ENCODE results near the gene SEMA6A. TPM values are rescaled to one million over a fixed set of nuclear protein-coding genes. Genes with fewer than 3 reads are reported as not detected.

The SEMA6A gene
- total and polyA plus RNA-seq, 10 of the 15 experiments (the other 5 are each of a cell fraction or from before 2014, with no cell fraction given) = 0.16 to 10.2 (median 1.1) TPM

- H3K4me2 ChIP-seq (ENCODE audit: control insufficient read depth, insufficient read depth) = no peak overlapping the region
These were observed 4.6 kb downstream of the SEMA6A start for GRCh38 chr5:116569999-116570398.

More at GRCh38 chr5:116569999-116570398, 4.6 kb downstream of the SEMA6A start:
- Histone ChIP-seq H3K9me3 (replicated peaks; ENCODE audit: control insufficient read depth, insufficient read depth, low read length) (no peaks in the 10 kb centered on the region), H4K20me1 (ENCODE audit: control insufficient read depth, insufficient read depth) (no peaks in the 10 kb centered on the region), H3K27me3 (replicated peaks in 1 of 2; ENCODE audit: control insufficient read depth in 2 of 2, insufficient read depth in 2 of 2, low read length in 1 of 2) (peaks cover 2 to 15% of the 10 kb centered on the region in 2 experiments), H3K79me2 (ENCODE audit: control insufficient read depth, insufficient read depth, low read length) (peaks cover 8% of the 10 kb centered on the region), H2AFZ (ENCODE audit: control insufficient read depth, low read depth, low read length) (no peak overlapping the region), H3K4me1 (ENCODE audit: control insufficient read depth, insufficient read depth, low read length) (no peaks in the 10 kb centered on the region), H3K9ac (ENCODE audit: control insufficient read depth, insufficient read depth, low read length) (no peak overlapping the region), H3K4me3 (no peak overlapping the region), H3K27ac (ENCODE audit: control insufficient read depth, insufficient read depth) (no peak overlapping the region), H3K36me3 (ENCODE audit: control insufficient read depth in 2 of 2, insufficient read depth in 2 of 2, low read length in 1 of 2) (no peaks in the 10 kb centered on the region)
- ATAC-seq (no peak), DNase-seq (ENCODE audit: low read depth, low spot score) (no peak), FAIRE-seq (no peak)
- BruUV-seq (replicated peaks) = no TSS peak
- RAD21 ChIA-PET (ENCODE audit: unreplicated experiment) = interaction anchor here (0.6 to 3.1 kb wide), 17 partner anchors 13 to 433 kb away, joined by 3 to 16 read pairs (median 6); no protein-coding TSS in a partner anchor
- SMC1A ChIA-PET (ENCODE audit: uncharacterized antibody, unreplicated experiment) = interaction anchor here (0.6 to 6.1 kb wide), 19 partner anchors 9 to 525 kb away, joined by 3 to 44 read pairs (median 4); no protein-coding TSS in a partner anchor
- WGBS (ENCODE audit: insufficient coverage, insufficient replicate concordance, low lambda C conversion rate, missing lambda C conversion rate) = 9% methylated on average over 4 of the region's 4 CpGs
- TF ChIP-seq GATAD2B (conservative IDR thresholded peaks at IDR 0.05; ENCODE audit: low read depth) (peak; percentile 38; the same call in 1 of the 2 replicates), E2F4 (IDR thresholded peaks at IDR 0.05; ENCODE audit: low read depth, low read length) (no peak), SRF (IDR thresholded peaks at IDR 0.05; ENCODE audit: low read depth in 2 of 2, low read length in 2 of 2) (no peak), MEF2B (IDR thresholded peaks at IDR 0.05; ENCODE audit: partially characterized antibody, poor library complexity, severe bottlenecking) (peak; percentile 85), RAD51 (IDR thresholded peaks at IDR 0.05) (no peak)
- in situ Hi-C loops (cut with MboI) (loop anchor here (25.0 kb wide), 1 partner anchor 433 kb away; no protein-coding TSS in a partner anchor), intact Hi-C loops (cut with micrococcal nuclease; ENCODE audit: unreplicated experiment) (loop anchor here (10.0 kb wide), 2 partner anchors 505 to 885 kb away; no protein-coding TSS in a partner anchor)
- CTCF ChIA-PET = interaction anchor here (0.7 to 6.3 kb wide), 10 partner anchors 11 to 433 kb away, joined by 3 to 46 read pairs (median 6); no protein-coding TSS in a partner anchor
- POLR2A ChIA-PET = interaction anchor here (0.6 to 2.7 kb wide), 2 partner anchors 9 to 89 kb away, joined by 3 to 11 read pairs; no protein-coding TSS in a partner anchor
